HG03066 (cell line): Measurements from ENCODE around the gene PLAAT4.

Source experiments
- ATAC-seq: cut with Tn5 transposase; IDR thresholded peaks from one replicate; pipeline ENCODE4 v1.9.1; 2021; ENCODE audit warnings: low read depth; ENCODE audit not compliant: unreplicated experiment

The PLAAT4 gene, protein sequence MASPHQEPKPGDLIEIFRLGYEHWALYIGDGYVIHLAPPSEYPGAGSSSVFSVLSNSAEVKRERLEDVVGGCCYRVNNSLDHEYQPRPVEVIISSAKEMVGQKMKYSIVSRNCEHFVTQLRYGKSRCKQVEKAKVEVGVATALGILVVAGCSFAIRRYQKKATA

DNA sequence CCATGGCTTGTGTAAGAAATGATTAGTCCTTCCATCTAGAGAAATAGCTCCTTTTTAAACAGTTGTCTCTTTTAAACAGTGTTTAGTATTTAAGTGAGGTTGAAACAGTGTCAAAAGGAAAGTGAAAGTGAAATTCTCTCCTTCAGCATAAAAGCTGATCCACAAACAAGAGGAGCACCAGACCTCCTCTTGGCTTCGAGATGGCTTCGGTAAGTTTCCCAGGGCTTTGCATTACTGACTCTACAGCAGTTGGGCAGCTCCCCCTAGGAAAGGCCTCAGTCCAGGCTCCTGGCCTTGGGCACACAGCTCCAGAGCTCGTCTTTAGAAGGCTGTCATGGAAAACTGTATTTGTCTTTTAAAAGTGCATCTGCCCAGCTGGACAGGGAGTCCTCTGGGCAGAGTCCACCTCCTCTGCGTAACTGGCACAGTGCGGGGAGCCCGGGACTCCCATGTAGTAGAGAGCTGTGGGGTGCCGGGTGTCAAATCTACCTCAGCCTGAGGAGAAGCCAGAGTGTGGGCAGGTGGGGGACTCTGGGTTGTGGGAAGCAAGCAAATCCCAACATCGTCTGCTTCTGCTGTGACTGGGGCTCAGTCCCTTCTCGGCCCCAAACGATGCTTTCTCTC, at the start of gene PLAAT4:
TSS of gene PLAAT4 (plus strand) at position 140 of the 624 bp plus-strand sequence. CDS start at position 201, 61 bp downstream.
- no peak for ATAC-seq

DNA sequence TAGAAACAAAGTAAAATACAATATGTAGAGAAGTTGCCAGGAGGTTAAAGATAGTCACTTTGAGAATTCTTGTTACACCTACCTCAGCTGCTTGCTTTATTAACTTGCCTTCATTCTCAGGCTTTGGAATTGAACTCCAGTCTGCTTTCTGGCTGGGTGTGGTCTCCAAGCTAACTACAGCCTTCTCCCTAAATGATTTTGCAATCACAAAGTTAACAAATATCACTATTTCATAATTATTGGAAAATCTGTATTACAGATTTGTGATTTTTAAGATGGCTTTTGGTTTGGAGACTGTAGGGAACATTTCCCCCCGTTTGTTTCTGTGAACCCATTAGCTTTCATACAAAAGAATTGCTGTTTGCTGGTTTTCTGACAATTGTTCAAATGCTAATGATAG, 47.8 kb upstream of the PLAAT4 start:
- no peak for ATAC-seq

DNA sequence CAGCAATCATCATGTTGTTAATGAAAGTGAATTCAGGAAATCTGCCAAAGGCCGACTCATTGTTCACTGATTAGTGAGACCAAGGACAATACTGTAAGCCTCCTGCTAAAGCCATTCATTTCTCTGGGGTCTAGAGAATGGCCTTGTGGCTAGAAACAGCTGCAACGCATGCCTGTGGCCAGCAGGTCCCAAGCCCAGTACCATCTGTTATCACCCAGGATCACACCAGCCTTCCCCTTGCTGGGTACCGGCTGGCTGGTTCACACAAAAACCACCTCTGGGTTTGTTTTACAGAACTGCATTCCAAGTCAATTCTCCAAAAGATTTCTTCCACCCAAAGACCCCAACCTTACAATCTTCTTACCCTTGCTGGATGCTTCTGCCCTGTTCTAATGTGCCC, 46.7 kb upstream of the PLAAT4 start:
- ATAC-seq: no peak

DNA sequence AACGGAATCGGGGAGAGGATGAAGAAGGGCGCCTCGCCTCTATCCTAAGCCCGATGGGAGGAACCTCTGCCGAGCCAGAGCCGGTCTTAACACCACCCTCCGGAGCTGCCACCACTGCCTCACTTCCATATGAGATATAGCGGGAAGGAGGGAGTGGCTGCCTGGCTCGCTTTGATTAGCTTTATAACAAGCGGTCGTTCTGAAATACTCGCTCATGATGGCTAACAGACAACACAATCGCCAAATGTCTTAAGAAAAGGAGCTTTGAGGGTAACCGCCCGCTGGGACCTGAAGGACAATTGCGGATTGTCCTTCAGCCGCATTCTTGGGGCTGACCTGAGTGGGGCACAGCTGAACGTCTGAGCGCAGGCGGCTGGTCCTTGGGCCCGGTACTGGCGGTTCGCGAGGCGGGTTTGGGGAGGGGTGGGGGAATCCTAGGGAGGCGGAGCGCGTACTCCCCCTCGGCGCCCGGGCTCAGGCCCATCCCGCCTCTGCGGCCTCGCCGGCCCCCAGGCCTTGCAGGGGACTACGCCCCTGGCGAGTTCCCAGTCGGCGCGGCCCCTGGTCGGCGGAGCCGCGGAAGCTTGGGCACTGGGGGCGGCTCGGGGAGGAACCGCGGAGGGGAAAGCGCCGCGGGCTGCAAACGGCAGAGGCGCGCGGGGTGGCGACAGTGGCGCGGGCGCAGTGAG, 45.9 kb upstream of the PLAAT4 start, which contains the start of gene PLAAT5:
TSS of gene PLAAT5 (minus strand) at position 617 of the 689 bp plus-strand sequence. CDS start at position 484, 133 bp downstream.
- ATAC-seq: no peak

DNA sequence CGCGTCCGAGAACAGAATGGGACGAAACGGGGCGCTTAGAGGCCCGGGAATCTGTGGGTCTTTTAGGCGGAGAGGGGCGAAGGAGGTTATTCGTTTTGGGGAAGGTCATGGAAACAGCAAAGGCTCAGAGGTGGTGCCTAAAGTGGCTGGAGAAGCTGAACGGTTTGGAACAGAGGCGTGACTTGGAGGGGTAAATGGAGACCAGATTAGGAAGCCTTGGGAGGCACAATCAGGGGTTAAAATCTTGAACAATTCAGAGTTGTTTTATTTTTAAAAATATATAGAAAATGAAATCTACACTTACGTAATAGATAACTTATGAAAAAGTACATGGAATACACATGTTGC, 45.4 kb upstream of the PLAAT4 start:
- ATAC-seq: no peak

DNA sequence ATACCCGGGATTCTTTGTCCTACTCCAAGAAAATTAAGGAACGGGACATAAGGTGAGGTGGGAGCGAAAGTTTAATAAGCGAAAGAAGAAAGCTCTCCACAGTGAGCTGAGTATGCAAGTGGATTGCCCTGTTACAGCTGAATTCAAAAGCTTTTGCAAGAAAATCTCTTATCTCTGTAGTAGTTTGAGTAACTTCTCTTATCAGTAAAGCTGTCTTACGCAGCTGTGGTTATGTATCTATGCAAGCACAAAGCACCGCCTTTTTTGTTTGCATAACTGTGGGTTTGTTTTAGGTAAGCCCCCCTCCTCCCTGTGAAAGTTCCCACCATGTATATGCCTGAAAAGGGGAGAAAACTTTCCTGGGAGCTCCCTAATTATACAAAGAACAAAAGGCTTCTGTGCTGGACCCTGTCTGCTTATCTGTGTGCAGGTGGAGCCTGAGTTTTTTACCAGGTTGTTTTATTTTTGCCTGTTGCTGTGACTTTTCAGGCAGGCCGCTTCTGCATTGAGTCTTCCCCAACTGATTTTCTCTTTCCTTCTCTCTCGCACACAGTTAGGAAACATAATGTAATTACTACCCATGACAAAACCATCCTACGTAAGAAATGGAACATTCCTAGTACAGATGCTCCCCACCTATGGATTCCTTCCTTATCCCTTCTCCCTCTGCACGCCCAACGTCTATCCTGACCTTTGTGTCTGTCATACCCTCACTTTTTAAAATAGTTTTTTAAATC, 44.8 kb upstream of the PLAAT4 start:
- ATAC-seq: no peak

DNA sequence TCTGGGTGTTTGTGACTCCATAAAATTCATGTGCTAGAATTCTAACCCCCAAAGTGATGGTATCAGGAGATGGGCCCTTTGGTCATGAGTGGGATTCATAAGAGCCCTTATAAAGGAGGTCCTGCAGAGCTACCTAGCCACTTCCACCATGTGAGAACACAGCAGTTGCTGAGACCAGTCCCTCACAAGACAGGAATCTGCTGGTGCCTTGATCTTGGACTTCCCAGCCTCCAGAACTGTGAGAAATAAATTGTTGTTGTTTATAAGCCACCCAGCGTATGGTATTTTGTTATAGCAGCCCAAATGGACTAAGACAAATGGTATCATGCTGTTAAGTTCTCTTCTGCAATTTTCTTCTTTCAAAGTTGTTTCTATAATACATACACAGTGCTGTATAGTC, 44.2 kb upstream of the PLAAT4 start:
- ATAC-seq: no peak

DNA sequence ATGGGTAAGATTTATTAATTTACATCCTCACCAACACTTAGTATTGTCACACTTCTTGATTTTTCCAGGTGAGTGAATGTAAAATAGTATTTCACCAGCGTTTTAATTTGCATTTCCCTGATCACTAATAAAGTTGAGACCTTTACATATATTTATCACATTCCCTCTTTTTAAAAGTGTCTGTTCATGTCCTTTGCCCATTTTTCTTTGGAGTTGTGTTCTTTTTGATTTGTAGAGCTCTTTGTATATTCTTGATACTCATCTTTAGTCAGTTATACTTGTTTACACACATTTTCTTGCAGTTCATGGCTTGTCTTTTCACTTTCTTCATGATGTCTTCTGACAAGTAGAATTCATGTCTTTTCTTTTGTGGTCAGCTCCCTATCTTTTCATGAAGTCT, 43.5 kb upstream of the PLAAT4 start:
- no peak for ATAC-seq

DNA sequence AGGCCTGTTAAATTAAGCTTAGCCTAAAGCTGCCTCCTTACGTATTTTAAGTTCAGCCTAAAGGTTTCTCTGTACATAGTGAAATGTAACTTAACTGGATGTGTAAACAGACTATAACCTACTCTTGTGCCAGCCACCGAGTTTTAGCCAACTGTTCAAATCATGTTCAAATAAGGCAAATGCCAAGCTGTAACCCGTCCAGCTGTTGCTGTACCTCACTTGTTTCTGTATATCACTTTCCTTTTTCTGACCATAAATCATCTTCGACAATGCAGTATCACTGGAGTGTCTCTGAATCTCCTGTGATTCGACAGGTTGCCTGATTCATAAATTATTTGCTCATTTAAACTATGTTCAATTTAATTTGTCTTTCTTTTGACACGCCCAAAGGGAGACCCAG, 41.6 kb upstream of the PLAAT4 start:
- no peak for ATAC-seq

DNA sequence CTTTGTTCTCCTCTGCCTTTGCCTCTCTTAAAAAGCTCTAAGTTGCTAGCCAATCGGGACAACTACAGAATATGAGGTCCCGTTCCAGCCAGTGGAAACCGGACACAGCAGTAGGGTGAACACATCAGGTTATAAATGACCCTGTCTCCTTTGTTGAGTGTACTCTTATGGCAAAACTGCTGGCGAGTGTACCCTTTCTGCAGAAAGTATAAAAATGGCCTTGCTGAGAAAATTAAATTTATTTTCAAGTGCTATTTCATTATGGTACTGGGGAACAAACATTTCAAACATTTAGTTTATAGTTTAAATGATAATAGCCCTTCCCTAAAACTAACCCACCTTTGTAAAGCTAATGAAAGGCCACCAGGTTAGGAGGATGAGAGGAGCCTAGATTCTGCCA, 36.7 kb upstream of the PLAAT4 start:
- ATAC-seq: no peak

DNA sequence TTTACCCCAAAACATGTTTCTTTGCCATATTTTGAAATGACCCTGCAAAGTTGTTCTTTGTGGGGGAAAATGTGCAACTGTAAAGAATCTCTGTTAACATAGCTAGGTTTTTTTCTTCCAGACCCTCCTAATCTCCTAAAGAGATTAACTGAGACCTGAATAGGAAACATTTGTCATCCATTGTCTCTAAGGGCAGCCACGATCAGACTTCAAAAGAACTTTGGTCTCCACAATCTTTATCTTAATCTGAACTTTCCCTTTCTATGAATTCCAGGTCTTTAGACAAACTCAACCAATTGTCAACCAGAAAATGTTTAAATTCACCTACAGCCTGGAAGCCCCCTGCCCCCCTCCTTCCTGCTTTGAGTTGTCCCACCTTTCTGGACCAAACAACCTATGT, 35.4 kb upstream of the PLAAT4 start:
- ATAC-seq: no peak

DNA sequence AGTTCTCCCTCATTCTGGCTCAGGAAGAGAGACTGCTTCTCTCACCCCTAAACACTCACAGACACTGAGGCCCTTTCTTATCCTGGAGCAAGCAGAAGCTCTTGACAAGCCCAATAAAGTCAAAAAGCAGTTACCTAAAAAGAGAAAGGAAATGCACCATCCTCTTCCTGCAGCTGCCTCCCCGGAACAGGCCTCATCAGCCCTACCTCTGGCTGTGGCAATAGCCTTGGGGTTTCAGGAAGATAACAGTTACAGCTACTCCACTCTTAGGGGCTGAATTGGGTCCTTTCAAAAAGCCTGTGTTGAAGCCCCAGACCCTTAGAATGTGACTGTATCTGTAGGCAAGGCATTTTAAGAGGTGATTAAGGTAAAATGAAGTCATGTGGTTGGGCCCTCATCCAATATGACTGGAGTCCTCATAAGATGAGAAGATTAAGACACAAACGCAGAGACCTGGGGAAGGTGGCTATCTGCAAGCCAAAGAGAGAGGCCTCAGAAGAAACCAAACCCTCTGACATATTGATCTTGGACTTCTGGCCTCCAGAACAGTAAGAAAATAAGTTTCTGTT, 34.3 kb upstream of the PLAAT4 start:
- ATAC-seq: no peak

DNA sequence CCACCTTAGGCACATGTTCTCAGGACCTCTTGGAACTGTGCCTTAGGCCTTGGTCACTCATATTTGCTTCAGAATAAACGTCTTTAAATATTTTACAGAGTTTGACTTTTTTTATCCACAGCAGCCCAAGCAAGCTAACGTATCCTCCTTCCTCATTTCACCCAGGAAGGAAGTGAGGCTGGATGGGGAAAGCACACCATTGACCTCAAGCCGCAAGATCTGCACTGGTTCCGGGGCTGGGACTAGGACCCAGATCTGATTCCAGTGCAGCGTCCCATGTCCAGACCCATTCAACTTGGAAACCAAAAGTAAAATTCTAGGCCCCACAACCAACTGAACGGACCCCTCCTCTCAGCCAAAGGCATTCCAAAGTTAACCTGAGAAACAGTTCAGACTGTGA, 33.1 kb upstream of the PLAAT4 start:
- ATAC-seq: no peak

DNA sequence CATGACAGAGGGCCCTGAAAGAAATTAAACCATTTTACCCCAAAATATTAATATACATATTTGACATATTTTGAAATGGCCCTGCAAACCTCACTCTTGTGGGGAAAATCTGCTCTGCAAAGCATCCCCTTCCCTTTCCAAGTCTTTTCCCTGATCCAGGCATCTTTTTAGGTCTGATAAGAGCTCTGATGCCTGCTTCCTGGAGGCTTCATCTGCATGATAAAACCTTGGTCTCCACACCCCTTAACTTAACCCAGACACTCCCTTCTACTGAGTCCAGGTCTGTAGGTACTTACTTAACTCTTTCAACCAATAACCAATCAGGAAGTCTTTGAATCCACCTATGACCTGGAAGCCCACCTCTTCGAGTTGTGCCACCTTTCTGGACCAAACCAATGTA, 32.6 kb upstream of the PLAAT4 start:
- no peak for ATAC-seq

DNA sequence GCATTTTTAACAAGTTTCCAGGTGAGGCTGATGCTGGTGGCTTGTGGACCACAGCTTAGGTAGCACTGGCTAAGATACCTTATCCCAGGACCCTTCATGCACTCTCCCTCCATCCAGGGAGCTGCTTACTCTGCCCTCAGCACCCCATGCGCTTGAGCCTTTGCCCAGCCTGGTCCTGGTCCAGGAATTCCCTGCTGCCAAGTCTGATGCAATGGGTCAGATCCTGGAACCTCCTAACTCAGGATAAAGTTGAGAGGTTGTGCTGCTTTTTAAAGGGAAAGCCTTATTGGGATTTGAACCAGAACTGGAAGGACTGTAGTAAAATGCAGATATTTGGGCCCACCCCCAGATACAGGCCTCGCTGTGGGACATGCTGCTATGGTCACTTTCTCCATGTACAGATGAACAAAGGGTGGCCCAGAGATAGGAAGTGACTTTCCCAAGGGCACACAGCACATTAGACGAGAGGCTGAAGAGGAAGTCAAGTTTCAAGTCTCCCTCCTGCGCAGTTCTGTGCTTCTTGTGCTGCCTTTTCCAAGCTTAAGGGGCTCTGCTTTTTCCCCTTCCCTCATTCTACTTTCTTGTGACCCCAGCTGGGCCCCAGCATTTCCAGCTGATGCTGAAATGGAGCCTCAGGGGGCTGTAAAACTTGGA, 31.5 kb upstream of the PLAAT4 start:
- no peak for ATAC-seq

DNA sequence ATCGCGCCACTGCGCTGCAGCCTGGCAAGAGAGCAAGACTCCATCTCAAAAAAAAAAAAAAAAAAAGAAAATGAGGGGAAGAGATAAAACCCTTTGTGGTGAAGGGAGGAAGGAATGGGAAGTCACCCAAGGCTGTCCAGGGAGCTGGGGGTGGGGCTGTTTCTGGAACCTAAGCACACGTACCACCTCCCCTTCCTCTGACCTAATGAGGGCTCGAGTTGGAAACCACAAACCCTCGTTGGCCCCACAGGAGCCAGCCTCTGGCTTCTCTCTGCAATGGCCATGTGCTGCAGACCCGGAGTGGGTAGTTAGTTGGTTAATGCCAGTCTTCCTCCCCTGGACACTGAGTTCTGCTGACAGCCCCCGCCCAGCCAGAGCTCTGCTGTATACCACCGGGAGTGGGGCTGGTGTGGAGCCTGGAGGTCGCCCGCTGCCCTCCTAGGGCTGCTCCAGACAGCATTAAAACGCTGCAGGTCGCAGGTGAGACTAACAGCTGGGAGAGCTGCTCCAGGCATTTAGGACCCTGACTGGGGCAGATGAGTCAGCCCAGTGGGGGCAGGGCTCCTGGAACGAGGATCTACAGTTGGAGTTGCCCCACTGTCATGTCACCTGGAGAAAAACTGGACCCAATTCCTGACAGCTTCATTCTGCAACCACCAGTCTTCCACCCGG, 30.6 kb upstream of the PLAAT4 start, which contains the start of gene LGALS12:
TSS of gene LGALS12 (plus strand) at position 228 of the 672 bp plus-strand sequence. CDS start at position 603, 375 bp downstream.
- ATAC-seq: no peak

DNA sequence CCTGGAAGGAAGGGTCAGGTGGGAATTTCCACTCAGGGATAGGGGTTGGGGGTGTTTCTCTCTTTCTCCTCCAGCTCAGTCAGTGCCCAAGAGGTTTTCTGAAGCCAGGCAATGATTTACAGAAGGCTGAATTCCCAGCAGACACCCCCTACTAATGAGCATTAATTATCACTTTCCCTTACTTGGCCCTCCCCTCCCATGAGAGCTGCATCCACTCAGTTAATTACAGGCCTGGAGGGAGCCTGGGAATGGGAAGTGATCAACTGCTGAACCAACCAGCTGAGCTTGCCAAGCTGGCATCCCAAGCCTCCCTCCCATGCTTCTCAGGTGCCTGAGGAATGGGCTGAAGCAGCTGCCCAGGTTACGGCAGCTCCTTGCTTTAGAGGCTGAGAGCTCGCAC, 29.7 kb upstream of the PLAAT4 start:
- no peak for ATAC-seq

DNA sequence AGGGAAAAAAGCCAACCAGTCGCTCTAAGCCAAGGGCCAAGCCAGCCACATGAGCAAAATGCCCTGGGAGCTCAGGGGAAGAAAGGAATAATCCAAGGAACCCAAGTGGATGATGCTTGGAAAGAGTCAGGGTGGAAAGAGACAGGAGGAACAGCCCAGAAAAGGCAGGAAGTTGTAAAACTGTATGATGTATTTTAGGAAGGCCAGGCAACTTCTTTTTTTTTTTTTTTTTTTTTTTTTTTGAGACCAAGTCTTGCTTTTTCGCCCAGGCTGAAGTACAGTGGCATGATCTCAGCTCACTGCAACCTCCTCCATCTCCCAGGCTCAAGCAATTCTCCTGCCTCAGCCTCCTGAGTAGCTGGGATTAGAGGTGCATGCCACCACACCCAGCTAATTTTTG, 29.1 kb upstream of the PLAAT4 start:
- ATAC-seq: no peak

DNA sequence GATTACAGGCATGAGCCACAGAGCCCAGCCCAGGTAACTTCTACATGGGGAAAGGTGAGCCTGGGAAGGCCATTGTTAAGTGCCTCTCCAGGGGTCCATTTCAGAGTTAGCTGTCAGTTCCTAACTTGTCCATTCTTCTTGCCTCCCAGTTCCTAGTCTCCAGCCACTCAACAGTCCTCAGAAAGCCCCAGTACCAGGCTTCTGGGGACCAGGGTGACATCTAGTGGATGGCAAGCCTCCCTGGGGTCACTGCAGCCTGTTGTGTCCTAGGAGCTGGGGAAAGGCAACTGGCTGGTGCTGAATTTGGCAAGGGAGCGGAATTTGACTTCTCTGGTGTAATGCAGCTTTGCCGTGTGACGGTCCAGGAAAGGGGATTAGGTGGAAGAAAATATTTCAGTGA, 28.6 kb upstream of the PLAAT4 start:
- no peak for ATAC-seq

DNA sequence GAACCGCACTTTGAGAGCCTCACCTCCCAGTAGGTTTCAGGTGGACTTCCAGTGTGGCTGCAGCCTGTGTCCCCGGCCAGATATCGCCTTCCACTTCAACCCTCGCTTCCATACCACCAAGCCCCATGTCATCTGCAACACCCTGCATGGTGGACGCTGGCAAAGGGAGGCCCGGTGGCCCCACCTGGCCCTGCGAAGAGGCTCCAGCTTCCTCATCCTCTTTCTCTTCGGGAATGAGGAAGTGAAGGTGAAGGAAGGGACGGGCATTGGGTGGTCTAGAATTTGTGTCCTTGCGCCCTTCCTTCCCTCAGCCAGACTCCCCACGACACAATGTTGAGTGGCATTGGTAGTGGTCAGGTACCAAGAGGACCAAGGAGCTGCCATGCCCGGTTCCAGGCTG, 27.9 kb upstream of the PLAAT4 start:
- ATAC-seq: no peak
